OCI-LY3 (cell line): Measurements from ENCODE around the gene ATP5ME.

Experiments
- EZH2phosphoT487 ChIP-seq: fragments of 200-600 bp; shearing (Covaris generic); IDR thresholded peaks from 2 replicates; pipeline ENCODE4 v1.6.1; 2018; ENCODE audit warnings: antibody characterized with exemption, mixed run types, low read depth
- TF ChIP-seq, protein P1 (sequence below): fragments of 200-600, 300-600 bp; sonication (generic); IDR thresholded peaks from 2 replicates; pipeline ENCODE4 v1.5.1; 2014; ENCODE audit warnings: antibody characterized with exemption, low read length, low read depth

DNA sequence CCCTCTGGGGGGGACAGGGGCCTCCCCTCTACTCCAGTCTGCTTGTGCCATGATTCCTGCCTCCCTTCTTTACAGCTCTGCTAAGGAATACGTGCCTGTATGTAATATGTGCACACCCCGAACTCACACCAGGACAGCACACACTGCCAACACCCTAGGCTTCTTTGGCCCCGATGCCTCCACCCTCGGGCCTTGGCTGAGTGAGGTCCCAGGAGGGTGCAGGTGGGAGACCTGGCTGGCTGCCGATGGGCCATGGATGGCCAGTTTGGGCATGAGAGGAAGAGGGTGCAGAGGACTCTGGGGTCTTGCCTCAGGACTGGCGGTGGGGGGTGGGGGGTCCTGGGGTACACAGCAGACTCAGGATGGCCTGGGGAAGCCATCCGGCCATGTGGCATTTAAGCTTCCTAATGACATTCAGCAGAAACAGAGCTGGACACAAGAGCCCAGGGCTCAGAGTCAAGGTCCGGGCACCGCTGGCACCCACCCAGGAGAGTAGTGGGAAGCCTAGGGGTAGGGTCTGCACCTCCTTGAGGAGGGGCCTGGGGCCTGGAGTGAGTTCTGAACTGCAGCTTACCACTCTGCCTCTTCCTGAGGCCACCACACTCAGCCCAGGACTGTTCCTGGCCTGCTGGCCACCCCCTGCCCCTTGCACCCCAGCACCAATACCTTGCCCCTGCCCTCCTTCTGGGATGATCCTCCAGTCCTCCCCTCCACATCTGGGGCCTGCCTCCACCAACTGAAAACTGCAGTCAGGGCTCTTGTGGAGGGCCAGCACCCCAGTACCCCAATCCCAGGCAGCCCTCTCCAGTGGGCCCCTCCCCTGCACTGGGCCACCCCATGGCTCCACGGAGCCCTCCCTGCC is 29.5 kb upstream of the ATP5ME start:
- TF ChIP-seq, protein P1, sequence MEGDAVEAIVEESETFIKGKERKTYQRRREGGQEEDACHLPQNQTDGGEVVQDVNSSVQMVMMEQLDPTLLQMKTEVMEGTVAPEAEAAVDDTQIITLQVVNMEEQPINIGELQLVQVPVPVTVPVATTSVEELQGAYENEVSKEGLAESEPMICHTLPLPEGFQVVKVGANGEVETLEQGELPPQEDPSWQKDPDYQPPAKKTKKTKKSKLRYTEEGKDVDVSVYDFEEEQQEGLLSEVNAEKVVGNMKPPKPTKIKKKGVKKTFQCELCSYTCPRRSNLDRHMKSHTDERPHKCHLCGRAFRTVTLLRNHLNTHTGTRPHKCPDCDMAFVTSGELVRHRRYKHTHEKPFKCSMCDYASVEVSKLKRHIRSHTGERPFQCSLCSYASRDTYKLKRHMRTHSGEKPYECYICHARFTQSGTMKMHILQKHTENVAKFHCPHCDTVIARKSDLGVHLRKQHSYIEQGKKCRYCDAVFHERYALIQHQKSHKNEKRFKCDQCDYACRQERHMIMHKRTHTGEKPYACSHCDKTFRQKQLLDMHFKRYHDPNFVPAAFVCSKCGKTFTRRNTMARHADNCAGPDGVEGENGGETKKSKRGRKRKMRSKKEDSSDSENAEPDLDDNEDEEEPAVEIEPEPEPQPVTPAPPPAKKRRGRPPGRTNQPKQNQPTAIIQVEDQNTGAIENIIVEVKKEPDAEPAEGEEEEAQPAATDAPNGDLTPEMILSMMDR = no peak
- TF ChIP-seq EZH2phosphoT487 = no peak
